Stimulated activated CD8-positive, alpha-beta memory T cell treated with anti-CD3 and anti-CD28 coated beads, Interleukin-4, amount 100 ng/mL, for 1 hour (primary cell): ENCODE results near the gene PRDM4.
"Not testable (repeated sequence)": the region's sequence is repeated elsewhere in the genome, so short reads cannot be mapped to it uniquely, and the experiment has no call there.

Source experiments
- DNase-seq, 2 donors: peaks; one replicate each; pipeline ENCODE4 v3.0.0-alpha.2; 2020; ENCODE audit warnings: low read depth in 2 of 2, low spot score in 1 of 2

PRDM4 gene

DNA sequence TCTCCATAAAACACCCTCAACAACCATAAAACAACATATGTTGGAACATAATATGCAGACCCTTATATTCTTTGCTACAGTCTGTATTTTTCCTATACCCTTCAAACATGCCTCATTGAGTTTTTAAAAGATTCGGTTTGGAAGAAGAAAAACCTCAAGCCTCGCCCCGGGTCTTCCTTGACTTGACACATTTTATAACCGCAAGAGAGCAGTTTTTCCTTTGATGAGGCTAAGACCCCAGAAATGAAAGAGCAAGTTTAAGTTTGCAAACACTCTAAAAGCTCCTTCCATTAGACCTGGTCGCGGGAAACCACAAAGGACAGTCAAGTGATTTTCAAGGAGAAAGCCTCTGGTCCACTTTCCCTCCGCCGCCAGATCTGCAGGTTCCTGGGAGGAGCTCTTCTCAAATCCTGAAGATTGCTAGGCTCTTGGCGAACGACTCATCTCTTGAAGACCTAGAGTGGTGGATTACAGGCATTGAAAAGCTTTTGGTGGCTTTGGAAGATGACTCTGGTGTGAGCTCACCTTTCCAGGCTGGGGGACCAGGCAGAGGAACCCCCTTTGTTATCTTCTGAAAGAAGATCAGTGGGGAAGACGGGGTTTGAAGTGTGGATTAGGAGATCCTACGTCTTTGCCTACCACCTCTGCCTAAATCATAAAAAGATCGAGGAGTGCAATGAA is 13.6 kb upstream of the PRDM4 start, which contains the start of gene ASCL4:
TSS of gene ASCL4 (plus strand) at position 356 of the 681 bp plus-strand sequence. CDS start 515 bp downstream, outside the sequence.
- no peak for DNase-seq

GRCh38 chr12:107767466-107767865 is 6.5 kb upstream of the PRDM4 start:
- DNase-seq: no peak

DNA sequence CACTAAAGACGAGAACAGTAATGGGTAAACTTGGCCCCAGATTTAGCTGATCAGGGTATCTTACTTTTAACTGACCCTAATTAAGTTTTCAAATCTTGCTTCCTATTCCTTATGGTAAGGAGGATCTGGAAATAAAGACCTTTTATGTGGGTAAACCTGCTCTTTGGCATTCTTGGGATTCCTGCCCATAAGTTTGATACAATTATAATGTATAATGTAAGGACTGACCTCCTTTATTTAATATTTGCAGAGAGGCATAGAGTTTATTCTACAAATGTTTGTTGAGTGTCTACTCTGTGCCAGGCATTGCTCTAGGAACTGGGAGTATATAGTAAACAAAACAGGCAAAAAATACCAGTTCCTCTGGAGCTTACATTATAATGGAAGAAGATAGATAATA is 4.4 kb upstream of the PRDM4 start:
- no peak for DNase-seq

GRCh38 chr12:107764626-107765025 is 3.7 kb upstream of the PRDM4 start:
- DNase-seq: no peak

DNA sequence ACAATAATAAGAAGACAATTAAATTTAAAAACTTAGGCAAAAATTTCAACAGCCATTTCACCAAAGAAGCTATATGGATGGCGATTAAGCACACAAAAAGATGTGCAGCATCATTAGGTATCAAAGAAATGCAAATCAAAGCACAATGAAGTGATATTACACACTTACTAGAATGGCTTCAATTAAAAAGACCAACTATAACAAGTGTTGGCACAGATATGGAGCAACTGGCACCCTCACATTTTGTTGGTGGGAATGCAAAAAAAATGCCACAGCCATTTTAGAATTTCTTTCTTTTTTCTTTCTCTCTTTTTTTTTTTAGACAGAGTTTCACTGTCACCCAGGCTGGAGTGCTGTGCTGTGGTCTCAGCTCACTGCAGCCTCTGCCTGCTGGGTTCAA is 1.9 kb upstream of the PRDM4 start:
- no peak for DNase-seq

GRCh38 chr12:107761502-107761904 is 566 bp upstream of the PRDM4 start:
- no peak for DNase-seq

DNA sequence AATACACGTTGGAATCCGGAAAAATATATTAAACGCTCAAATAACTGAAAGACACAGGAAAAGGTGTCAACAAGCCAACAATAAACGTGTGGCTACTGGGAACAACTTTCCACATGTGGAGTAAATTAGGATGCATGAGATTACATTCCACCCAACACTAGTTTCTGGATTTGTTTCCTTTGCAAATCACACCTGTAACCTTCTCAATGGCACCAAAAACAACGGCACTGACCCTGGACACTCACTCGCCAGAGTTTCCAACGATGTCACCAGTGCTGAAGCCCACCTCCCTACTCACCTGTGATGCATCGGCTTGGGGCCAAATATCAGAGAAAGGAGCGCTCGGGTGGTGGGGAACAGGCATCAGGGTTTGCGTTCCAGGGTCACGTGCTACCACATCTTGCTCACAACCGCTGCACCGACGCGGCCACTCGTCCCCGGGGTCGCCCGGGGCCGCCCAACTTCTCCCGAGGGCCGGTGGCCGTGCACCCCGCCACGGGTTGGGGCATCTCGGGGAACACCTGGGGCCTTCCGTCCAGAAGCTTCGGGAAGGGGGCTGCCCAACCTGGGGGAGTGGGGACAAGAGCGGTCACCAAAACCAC is 629 bp downstream of the PRDM4 start:
- no peak for DNase-seq

- no peak for DNase-seq
Observed at GRCh38 chr12:107759410-107759809, 1.5 kb downstream of the PRDM4 start.

DNA sequence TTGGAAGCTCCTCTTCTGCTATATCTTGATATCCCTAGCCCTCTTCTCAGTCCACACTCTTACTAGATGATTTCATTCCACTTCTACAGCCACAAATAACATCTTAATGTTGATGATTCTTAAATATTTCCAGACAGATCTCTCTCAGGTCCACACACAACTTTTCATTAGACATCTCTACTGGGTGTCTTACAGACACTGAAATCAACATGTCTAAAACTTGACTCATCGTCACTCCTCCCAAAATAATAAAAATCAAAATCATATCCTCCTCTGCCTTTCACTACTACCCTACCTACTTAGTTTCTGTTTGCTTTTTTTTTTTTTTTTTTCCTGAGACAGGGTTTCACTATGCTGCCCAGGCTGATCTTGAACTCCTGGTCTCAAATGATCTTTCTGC is 11.9 kb downstream of the PRDM4 start:
- DNase-seq: no peak

DNA sequence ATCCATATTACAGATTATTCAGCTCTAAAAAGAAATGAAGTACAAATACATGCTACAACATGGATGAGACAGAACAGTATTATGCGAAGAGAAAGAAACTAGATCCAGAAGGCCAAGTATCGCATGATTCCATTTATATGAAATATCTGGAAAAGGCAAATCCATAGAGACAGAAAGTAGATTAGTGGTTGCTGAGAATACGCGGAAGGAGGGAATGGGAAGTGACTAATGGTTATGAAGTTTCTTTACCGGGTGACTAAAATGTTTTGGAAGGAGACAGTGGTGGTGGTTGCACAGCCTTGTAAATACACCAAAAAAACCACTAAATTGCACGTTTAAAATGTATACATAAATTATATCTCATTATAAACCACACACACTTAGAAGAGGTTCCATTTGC is 12.5 kb downstream of the PRDM4 start:
- no peak for DNase-seq

GRCh38 chr12:107736914-107737313 is 24.0 kb downstream of the PRDM4 start:
- no peak for DNase-seq

- no peak for DNase-seq
Observed at GRCh38 chr12:107735763-107736162, 25.2 kb downstream of the PRDM4 start.

GRCh38 chr12:107734139-107734538 is 26.8 kb downstream of the PRDM4 start:
- DNase-seq: no peak

- no peak for DNase-seq
Observed at GRCh38 chr12:107732365-107732764, 28.6 kb downstream of the PRDM4 start.

DNA sequence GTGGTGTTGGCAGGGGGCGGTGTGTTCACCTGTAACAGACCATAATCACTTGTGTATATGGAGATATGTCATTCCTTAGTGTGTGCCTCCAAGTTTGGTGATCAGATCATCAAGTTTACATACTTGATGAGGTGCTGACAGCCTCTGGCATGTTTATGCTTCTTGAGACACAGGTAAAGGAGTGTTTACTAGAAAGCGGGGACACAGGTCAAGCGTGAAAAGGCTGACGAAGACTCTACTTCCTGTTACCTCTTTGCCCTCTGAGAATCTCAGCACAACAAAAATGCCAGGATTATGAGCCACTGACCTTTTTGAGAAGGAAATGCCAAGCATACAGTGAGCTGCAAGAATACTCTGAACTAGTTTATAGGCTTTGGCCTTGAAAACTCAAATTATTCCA is 29.6 kb downstream of the PRDM4 start:
- DNase-seq: no peak

DNA sequence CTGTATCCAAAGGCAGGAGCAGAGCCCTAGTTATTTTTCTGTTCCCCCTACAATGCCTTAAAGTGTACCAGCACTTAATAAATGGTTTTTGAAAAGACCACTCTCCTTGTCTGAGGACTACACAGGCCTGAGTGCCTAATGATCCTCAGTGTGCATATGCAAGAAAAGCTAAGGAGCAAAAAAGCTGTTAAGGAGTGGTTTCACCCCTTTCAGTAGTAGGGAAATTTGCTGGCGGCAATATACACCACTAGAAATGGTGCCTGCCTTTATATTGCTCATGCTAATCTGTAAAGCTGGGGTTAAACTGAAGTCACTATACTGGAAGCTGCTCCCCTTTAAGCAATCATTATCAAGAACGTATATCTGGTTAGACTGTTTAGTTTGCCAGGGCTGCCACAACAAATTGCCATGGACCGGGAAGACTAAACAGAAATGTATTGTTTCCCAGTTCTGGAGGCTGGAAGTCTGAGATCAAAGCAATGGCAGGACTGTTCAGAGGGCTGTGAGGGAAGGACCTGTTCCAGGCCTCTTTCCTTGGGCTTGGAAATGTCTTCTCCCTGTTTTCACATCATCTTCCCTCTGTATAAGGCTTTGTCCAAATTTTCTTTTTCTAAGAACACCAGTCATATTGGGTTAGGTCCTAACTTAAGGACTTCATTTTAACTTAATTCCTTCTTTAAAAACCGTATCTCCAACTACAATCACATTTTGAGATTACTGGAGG is 30.2 kb downstream of the PRDM4 start:
- no peak for DNase-seq

GRCh38 chr12:107727742-107728141 is 33.2 kb downstream of the PRDM4 start:
- DNase-seq: not testable (repeated sequence)

- not testable (repeated sequence) for DNase-seq
Observed at GRCh38 chr12:107727327-107727726, 33.6 kb downstream of the PRDM4 start.

GRCh38 chr12:107718606-107719005 is 42.3 kb downstream of the PRDM4 start:
- no peak for DNase-seq

DNA sequence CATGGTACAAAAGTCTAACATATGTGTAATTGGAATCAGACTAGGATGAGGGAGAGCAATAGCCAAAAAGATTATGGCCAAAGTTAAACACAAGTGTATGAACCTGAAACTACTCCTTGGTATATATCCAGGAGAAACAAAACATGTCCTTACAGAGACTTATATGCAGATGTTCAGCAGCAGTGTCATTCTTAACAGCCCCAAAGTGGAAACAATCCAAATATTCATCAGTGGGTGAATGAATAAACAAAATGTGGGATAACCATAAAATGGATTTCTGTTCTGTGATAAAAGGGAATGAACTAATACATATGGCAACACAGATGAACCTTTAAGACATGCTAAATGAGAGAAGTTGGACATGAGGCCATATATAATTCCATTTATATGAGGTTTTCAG is 45.2 kb downstream of the PRDM4 start:
- no peak for DNase-seq

DNA sequence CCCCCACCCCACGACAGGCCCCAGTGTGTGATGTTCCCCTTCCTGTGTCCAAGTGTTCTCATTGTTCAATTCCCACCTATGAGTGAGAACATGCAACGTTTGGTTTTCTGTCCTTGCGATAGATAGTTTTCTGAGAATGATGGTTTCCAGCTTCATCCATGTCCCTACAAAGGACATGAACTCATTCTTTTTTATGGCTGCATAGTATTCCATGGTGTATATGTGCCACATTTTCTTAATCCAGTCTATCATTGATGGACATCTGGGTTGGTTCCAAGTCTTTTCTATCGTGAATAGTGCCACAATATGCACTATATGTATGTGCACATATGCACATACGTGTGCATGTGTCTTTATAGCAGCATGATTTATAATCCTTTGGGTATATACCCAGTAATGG is 55.4 kb downstream of the PRDM4 start:
- not testable (repeated sequence) for DNase-seq

GRCh38 chr12:107704041-107704440 is 56.9 kb downstream of the PRDM4 start:
- no peak for DNase-seq
